CD4-positive, alpha-beta T cell treated with Interleukin-4 for 4 hours (primary cell): ENCODE data around the gene CHD8.
"Not testable (repeated sequence)": the region's sequence is repeated elsewhere in the genome, so short reads cannot be mapped to it uniquely, and the experiment has no call there.

ENCODE experiments used
- DNase-seq: peaks from one replicate; pipeline ENCODE4 v3.0.0-alpha.2; 2020

Gene CHD8

GRCh38 chr14:21431126-21431525, 24.8 kb downstream of the CHD8 start:
- no peak for DNase-seq

GRCh38 chr14:21428930-21429329, 27.0 kb downstream of the CHD8 start:
- no peak for DNase-seq

GRCh38 chr14:21426692-21427091, 29.2 kb downstream of the CHD8 start:
- DNase-seq = no peak

- DNase-seq = no peak
Measured at GRCh38 chr14:21419528-21419927, 36.4 kb downstream of the CHD8 start.

DNA sequence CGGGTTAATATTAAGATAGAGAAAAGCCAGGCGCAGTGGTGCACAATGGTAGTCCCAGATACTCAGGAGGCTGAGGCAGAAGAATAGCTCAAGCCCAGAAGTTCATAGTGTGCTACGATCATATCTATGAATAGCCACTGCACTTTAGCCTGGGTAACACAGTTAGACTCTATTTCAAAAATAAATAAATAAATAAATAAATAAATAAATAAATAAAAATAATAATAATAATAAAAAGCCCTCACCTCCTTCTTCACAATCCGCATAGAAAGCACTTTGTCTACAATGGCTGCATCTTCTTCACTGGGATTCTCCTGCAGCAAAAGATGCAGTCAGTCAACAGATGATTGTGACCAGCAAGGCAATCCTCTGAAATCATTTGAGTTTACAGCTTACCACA, 40.6 kb downstream of the CHD8 start:
- no peak for DNase-seq

DNA sequence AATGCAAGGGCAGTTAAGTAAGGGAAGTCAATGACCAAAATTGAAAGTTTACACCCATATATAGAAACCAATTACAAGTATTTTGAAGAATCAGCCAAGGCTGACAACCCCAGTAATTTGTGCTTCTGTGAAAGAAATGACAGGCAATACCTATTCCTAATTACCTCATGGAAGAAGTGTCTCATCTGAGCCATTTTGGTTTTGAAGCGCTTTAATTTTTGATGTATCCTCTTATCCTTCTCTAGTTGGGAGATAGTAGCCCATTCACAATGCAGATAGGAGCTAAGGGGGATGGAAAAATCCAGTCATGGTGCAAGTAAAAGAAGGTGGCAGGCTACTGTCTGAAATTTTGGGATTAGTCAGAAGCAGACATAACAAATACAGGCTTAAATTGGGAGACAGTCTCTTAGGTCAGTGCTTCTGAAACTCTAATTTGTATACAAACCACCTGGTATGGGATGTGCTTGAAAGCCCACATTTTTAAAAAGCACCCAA, 41.7 kb downstream of the CHD8 start:
- DNase-seq = no peak

- DNase-seq = no peak
Measured at GRCh38 chr14:21408147-21408546, 47.8 kb downstream of the CHD8 start.

GRCh38 chr14:21406213-21406612, 49.7 kb downstream of the CHD8 start:
- DNase-seq = no peak

GRCh38 chr14:21405097-21405496, 50.8 kb downstream of the CHD8 start:
- no peak for DNase-seq

GRCh38 chr14:21399311-21399870, 56.5 kb downstream of the CHD8 start:
- no peak for DNase-seq

GRCh38 chr14:21398901-21399300, 57.0 kb downstream of the CHD8 start:
- no peak for DNase-seq

- no peak for DNase-seq
Measured at GRCh38 chr14:21395450-21395849, 60.5 kb downstream of the CHD8 start.

- peak; percentile 2 for DNase-seq
Measured at GRCh38 chr14:21385188-21385904, 70.6 kb downstream of the CHD8 start.

DNA sequence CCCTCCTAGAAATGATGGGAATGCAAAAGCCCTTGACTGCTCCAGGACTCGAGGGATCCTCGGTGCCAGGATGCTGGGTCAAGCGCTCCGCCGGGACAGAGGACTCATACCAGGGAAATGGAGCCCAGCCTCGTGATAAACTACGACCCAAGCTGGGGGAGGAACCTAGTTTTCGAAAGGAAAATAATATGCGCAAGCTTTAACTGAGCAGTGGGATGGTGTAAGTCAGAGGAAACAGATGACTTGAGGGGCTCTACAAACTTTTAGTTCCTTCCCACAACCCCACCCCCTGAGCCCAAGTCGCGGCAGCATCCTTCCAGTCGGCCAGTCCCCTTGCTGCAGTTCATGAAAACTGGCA, 71.5 kb downstream of the CHD8 start:
- no peak for DNase-seq

DNA sequence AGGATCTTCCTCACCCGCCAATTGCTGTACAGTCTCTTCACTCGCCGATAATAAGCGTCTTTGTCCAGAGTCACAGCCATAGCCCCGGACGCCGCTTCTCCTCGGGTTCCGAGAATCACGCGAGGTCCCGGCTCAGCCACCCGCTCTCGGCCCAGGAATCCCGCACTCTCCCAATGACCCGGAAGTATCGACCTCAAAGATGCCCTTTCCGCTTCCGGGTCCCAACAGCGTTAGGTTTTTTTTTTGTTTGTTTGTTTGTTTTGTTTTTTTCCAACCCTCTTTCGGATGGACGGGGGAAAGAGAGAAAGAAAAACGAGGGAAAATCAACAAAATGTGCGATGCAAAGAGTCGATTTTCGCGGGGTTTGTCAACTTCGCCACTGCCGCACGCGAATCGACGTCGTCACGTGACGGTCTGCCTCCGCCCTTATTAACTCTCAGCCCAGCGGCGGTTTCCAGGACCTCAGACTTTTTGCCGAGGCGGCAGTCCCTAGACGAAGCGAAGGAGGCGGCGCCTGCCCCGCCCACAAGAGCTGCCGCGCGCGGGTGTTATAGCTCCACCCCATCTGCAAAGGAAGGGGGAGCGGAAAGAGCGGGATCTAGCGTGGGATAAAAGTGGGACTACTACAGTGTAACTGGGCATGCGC, 72.0 kb downstream of the CHD8 start, which contains the start of gene SUPT16H:
SUPT16H (minus strand) TSS at position 172 of the 646 bp plus-strand sequence; CDS start at position 80, 92 bp downstream.
- DNase-seq = peak; percentile 92

- DNase-seq = peak; percentile 35
Measured at GRCh38 chr14:21382886-21383847, 72.8 kb downstream of the CHD8 start.

- no peak for DNase-seq
Measured at GRCh38 chr14:21382095-21382494, 73.8 kb downstream of the CHD8 start.

GRCh38 chr14:21379338-21379737, 76.6 kb downstream of the CHD8 start:
- no peak for DNase-seq

GRCh38 chr14:21373980-21374379, 81.9 kb downstream of the CHD8 start:
- no peak for DNase-seq

DNA sequence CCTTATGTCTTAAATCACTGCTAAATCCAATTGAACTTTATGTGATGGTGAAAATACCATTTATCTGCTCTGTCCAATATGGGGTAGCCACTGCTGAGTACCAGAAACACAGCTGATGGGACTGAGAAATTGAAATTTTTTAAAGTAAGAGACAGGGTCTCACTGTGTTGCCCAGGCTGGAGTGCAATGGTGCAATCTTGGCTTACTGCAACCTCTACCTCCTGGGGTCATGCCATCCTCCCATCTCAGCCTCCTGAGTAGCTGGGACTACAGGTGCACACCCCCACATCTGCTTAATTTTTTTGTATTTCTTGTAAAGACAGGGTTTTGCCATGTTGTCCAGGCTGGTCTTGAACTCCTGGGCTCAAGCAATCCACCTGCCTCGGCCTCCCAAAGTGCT, 83.1 kb downstream of the CHD8 start:
- DNase-seq = not testable (repeated sequence)

- DNase-seq = no peak
Measured at GRCh38 chr14:21369949-21370679, 85.8 kb downstream of the CHD8 start.

DNA sequence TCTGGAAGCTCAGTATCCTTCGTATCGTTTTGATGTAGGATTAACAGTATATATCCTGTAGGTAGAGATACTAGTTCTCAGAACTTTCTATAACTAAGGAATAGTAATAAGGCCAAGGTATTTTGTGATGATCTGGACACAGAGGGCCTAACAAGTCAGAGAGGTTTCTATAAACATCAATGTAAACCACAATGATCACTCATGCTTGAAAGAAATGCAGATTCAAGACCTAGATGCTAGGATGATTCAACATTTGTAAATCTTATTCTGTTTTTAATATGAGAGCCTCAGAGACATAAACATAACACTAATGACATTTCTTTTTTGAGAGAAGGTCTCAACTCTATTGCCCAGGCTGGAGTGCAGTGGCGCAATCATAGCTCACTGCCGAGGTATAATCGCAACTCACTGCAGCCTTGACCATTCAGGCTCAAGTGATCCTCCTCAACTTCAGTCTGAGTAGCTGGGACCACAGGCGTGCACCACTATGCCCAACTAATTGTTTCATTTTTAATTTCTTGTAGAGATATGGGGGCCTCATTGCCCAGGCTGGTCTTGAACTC, 88.3 kb downstream of the CHD8 start:
- no peak for DNase-seq
